Vagina (tissue), 2 donors: ENCODE results near the gene HSPA8. TPM values are rescaled to one million over a fixed set of nuclear protein-coding genes. Genes with fewer than 3 reads are reported as not detected.

Source experiments
- DNase-seq, 2 donors: peaks; one replicate each; pipeline ENCODE4 v3.0.0-alpha.2; 2017; ENCODE audit errors: extremely low spot score in 2 of 2
- H3K27ac ChIP-seq: fragments of 200-600 bp; sonication (generic); one replicate; pipeline ENCODE4 v1.5.1; 2019
- H3K27me3 ChIP-seq: fragments of 200-600 bp; sonication (generic); one replicate; pipeline ENCODE4 v1.5.1; 2019
- H3K36me3 ChIP-seq, 2 donors: fragments of 200-600 bp; sonication (generic); one replicate each; pipeline ENCODE4 v1.5.1; 2017 to 2019
- H3K4me1 ChIP-seq: fragments of 200-600 bp; sonication (generic); one replicate; pipeline ENCODE4 v1.5.1; 2019
- H3K4me3 ChIP-seq, 2 donors: fragments of 200-600 bp; sonication (generic); 1 replicate in 1 of 2; 2 replicates in 1 of 2; pipeline ENCODE4 v1.5.1; 2016 to 2019
- H3K9me3 ChIP-seq: fragments of 200-600 bp; sonication (generic); one replicate; pipeline ENCODE4 v1.5.1; 2019
- POLR2A ChIP-seq, 2 donors: fragments of 450-650 bp; IDR thresholded peaks; one replicate each; pipeline ENCODE4 v1.6.1; 2017; ENCODE audit warnings: antibody characterized with exemption in 2 of 2, mild to moderate bottlenecking in 2 of 2, moderate library complexity in 2 of 2
- POLR2AphosphoS5 ChIP-seq, 2 donors: sonication (generic); formaldehyde crosslinking; IDR thresholded peaks; one replicate each; pipeline ENCODE4 v1.9.0; 2017; ENCODE audit warnings: antibody characterized with exemption in 2 of 2, mild to moderate bottlenecking in 2 of 2, low read depth in 1 of 2; ENCODE audit not compliant: insufficient read depth in 1 of 2
- intact Hi-C: fragments of 100-400 bp; cut with DNase I; formaldehyde crosslinking; loops from one replicate; pipeline ENCODE4 v1.15.1; 2023
- total RNA-seq: library from RNA; depleted of rRNA; stranded (reverse); fragments of >200 nt; gene quantifications from one replicate; pipeline ENCODE4 v1.2.3, GENCODE V29; 2016
- TF ChIP-seq, protein P1 (sequence below), 3 experiments: fragments of 450-650 bp in 2 of 3; fragments of 200-600 bp in 1 of 3; sonication (generic) in 1 of 3; IDR thresholded peaks; one replicate each; pipeline ENCODE4 v1.5.1; 2017 to 2019; ENCODE audit warnings: antibody characterized with exemption in 3 of 3, mild to moderate bottlenecking in 2 of 3, moderate library complexity in 2 of 3

Gene HSPA8
- total RNA-seq = 584 TPM

DNA sequence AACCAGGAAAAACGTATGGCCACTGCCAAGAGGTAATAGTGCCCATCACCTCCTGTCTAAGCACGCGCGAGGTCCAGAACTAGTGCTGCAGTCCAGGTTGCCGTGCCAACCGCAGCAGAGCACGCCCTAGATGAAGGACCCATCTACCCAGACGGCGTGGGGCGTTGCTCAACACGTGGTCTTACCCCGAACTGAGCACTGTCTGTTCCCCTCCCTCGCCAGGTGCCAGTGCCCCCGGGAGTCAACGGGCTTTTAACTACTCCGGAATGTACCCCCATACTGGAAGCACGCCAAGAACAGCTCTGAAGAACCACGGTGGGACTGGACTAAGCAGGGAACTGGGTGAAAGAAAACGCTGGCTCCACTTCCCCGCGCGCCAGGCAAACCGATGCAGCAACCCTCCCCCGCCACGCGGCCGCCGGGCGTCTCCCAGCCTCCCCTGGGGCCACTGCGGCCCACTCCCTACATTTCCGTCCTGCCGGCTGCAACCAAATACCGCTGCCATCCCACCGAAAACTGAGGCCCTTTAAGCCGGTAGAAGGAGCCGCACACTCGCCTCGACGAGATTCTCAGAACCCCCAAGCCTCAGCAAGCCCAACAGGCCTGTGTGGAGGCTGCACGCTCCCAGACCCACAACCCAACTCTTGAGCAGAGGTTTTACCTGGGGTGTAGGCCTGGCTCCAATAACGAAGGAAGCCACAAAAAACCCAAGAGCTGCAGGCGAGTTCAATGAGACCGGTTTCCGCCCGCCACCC, at the start of gene HSPA8:
Gene HSPA8, minus strand, starts transcription at position 734 of the 755 bp plus-strand sequence. CDS start 812 bp downstream, outside the sequence.
- H3K27me3 ChIP-seq = no peaks in the 10 kb centered on the region
- H3K36me3 ChIP-seq = peaks cover 0 to 47% of the 10 kb centered on the region in 2 donors
- intact Hi-C loops = no loop called here
- H3K4me1 ChIP-seq = peaks cover 64% of the 10 kb centered on the region
- peak in 1 of 2 donors; percentile 93 for DNase-seq
- H3K9me3 ChIP-seq = no peaks in the 10 kb centered on the region
- H3K4me3 ChIP-seq = peak within 1 kb of the TSS; percentile 72 to 94
- TF ChIP-seq, protein P1, sequence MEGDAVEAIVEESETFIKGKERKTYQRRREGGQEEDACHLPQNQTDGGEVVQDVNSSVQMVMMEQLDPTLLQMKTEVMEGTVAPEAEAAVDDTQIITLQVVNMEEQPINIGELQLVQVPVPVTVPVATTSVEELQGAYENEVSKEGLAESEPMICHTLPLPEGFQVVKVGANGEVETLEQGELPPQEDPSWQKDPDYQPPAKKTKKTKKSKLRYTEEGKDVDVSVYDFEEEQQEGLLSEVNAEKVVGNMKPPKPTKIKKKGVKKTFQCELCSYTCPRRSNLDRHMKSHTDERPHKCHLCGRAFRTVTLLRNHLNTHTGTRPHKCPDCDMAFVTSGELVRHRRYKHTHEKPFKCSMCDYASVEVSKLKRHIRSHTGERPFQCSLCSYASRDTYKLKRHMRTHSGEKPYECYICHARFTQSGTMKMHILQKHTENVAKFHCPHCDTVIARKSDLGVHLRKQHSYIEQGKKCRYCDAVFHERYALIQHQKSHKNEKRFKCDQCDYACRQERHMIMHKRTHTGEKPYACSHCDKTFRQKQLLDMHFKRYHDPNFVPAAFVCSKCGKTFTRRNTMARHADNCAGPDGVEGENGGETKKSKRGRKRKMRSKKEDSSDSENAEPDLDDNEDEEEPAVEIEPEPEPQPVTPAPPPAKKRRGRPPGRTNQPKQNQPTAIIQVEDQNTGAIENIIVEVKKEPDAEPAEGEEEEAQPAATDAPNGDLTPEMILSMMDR (IDR thresholded peaks at IDR 0.05) = no peak
- TF ChIP-seq POLR2AphosphoS5 (IDR thresholded peaks at IDR 0.05; ENCODE audit: insufficient read depth in 1 of 2, low read depth in 1 of 2) = peak in 1 of 2 donors; percentile 91
- TF ChIP-seq POLR2A (IDR thresholded peaks at IDR 0.05) = peak in 1 of 2 donors; percentile 99
- peak within 1 kb of the TSS; percentile 99 for H3K27ac ChIP-seq

DNA sequence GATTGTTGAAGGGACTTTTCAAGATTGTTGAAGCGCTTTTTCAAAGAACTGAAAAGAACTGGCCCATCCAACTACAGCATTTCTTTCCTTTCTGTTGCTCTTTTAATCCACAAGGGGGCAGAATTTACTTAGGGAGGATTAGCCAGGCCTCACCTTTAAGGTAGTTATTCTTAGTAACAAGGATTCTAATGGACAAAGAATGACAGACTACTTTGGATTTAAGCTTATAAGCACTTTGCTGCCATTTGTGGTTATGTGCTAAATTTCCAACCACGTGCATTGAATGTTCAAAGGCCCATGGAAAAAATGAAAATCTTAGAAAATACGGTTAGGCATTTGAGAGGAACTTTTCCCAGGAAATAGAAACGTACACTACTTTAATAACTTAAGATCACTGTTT, 49.5 kb upstream of the HSPA8 start:
- TF ChIP-seq POLR2AphosphoS5 (IDR thresholded peaks at IDR 0.05; ENCODE audit: insufficient read depth in 1 of 2, low read depth in 1 of 2) (no peak), POLR2A (IDR thresholded peaks at IDR 0.05) (no peak)
- TF ChIP-seq, protein P1 (IDR thresholded peaks at IDR 0.05) = peak; percentile 57 to 74 (median 73)
- Histone ChIP-seq H3K9me3 (no peaks in the 10 kb centered on the region), H3K4me1 (peaks cover 8% of the 10 kb centered on the region), H3K36me3 (no peaks in the 10 kb centered on the region), H3K27me3 (no peaks in the 10 kb centered on the region), H3K27ac (no peak overlapping the region), H3K4me3 (no peak overlapping the region)
- intact Hi-C loops = no loop called here
- no peak for DNase-seq

- no peaks in the 10 kb centered on the region for H3K36me3 ChIP-seq
- no peaks in the 10 kb centered on the region for H3K9me3 ChIP-seq
- H3K4me1 ChIP-seq = peaks cover 8% of the 10 kb centered on the region
- H3K27me3 ChIP-seq = no peaks in the 10 kb centered on the region
- DNase-seq = no peak
- TF ChIP-seq POLR2A (IDR thresholded peaks at IDR 0.05) (no peak), POLR2AphosphoS5 (IDR thresholded peaks at IDR 0.05; ENCODE audit: insufficient read depth in 1 of 2, low read depth in 1 of 2) (no peak)
- TF ChIP-seq, protein P1 (IDR thresholded peaks at IDR 0.05) = no peak
- intact Hi-C loops = no loop called here
- no peak overlapping the region for H3K27ac ChIP-seq
- H3K4me3 ChIP-seq = no peak overlapping the region
These were observed 48.5 kb upstream of the HSPA8 start for GRCh38 chr11:123110397-123110796.

GRCh38 chr11:123107945-123108495, 46.1 kb upstream of the HSPA8 start:
- no peaks in the 10 kb centered on the region for H3K36me3 ChIP-seq
- no peak for DNase-seq
- H3K27me3 ChIP-seq = no peaks in the 10 kb centered on the region
- TF ChIP-seq POLR2AphosphoS5 (IDR thresholded peaks at IDR 0.05; ENCODE audit: insufficient read depth in 1 of 2, low read depth in 1 of 2) (no peak), POLR2A (IDR thresholded peaks at IDR 0.05) (no peak)
- TF ChIP-seq, protein P1 (IDR thresholded peaks at IDR 0.05) = no peak
- H3K4me1 ChIP-seq = peaks cover 27% of the 10 kb centered on the region
- no peaks in the 10 kb centered on the region for H3K9me3 ChIP-seq
- intact Hi-C loops = loop anchor here (10.0 kb wide), 1 partner anchor 367 kb away; no protein-coding TSS in a partner anchor
- H3K27ac ChIP-seq = no peak overlapping the region
- H3K4me3 ChIP-seq = no peak overlapping the region

DNA sequence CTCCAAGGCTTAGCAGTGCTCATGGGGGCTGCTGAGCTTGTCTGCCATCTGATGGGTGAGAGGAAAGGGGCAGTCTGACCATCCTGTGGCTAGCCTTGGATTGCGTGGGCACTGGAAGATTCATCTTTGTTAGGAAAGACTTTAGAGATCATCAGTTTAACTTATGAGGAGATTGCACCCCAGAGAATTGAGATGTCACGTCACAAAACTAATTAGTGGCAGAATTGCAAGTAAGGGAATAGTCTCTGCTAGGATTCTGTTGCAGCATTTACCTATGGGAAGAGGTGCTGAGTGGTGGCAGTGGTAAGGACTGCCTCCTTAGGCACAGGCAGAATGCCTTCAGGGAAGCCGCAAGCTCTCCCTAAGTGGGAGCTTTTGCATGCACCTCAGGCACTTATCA, 42.8 kb upstream of the HSPA8 start:
- no peak overlapping the region for H3K4me3 ChIP-seq
- no peak for DNase-seq
- H3K9me3 ChIP-seq = no peaks in the 10 kb centered on the region
- no peak overlapping the region for H3K27ac ChIP-seq
- peaks cover 35% of the 10 kb centered on the region for H3K4me1 ChIP-seq
- TF ChIP-seq, protein P1 (IDR thresholded peaks at IDR 0.05) = no peak
- H3K27me3 ChIP-seq = no peaks in the 10 kb centered on the region
- no peaks in the 10 kb centered on the region for H3K36me3 ChIP-seq
- intact Hi-C loops = loop anchor here (10.0 kb wide), 1 partner anchor 370 kb away; no protein-coding TSS in a partner anchor
